ENCODE results near the gene LMOD3. TPM values are rescaled to one million over a fixed set of nuclear protein-coding genes. Genes with fewer than 3 reads are reported as not detected.

The LMOD3 gene
- polyA plus RNA-seq, 1 donor (not counting 4 experiments of a cell fraction or from before 2014, with no cell fraction given) = not detected

DNA sequence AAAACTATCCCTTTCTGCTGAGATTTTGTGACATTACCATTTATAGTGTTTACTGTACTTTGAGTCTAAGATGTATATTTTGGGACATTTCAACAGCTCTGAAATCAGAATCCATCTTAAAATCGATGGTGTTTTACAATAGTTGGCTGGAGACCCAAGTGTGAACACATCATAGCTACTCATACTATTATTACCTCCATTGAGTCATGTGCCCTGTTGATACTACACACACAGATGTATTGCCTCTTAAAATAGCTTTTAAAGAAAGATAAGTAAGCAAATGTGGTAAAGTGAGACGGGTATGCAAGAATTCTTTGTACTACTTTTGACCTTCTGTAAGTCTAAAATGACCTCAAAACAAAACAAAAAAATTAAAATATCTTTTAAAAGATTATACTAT, 6.7 kb downstream of the LMOD3 start:
- H4K20me1 ChIP-seq (ENCODE audit: control insufficient read depth, extremely low read depth, insufficient read depth, low read length) = no peaks in the 10 kb centered on the region
- H3K27me3 ChIP-seq (ENCODE audit: control insufficient read depth, extremely low read depth, insufficient read depth, low read length) = no peaks in the 10 kb centered on the region
- dilution Hi-C loops (cut with MboI; ENCODE audit: extremely low pct_ligation_motif_present, low sequenced_read_pairs) = no loop called here
- peaks cover 19% of the 10 kb centered on the region for H3K4me1 ChIP-seq (ENCODE audit: control insufficient read depth, extremely low read depth, insufficient read depth, low read length)
- H3K79me2 ChIP-seq (ENCODE audit: control insufficient read depth, insufficient read depth, low read length) = no peaks in the 10 kb centered on the region
- H3K27ac ChIP-seq (ENCODE audit: control insufficient read depth, insufficient read depth, low read length) = no peak overlapping the region
- TF ChIP-seq, protein P1, sequence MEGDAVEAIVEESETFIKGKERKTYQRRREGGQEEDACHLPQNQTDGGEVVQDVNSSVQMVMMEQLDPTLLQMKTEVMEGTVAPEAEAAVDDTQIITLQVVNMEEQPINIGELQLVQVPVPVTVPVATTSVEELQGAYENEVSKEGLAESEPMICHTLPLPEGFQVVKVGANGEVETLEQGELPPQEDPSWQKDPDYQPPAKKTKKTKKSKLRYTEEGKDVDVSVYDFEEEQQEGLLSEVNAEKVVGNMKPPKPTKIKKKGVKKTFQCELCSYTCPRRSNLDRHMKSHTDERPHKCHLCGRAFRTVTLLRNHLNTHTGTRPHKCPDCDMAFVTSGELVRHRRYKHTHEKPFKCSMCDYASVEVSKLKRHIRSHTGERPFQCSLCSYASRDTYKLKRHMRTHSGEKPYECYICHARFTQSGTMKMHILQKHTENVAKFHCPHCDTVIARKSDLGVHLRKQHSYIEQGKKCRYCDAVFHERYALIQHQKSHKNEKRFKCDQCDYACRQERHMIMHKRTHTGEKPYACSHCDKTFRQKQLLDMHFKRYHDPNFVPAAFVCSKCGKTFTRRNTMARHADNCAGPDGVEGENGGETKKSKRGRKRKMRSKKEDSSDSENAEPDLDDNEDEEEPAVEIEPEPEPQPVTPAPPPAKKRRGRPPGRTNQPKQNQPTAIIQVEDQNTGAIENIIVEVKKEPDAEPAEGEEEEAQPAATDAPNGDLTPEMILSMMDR (optimal IDR thresholded peaks at IDR 0.05 in 1 of 3, IDR thresholded peaks at IDR 0.05 in 1 of 3, conservative IDR thresholded peaks at IDR 0.05 in 1 of 3; ENCODE audit: extremely low read depth in 1 of 3, insufficient read depth in 2 of 3, low read length in 3 of 3) = no peak
- no peak for TF ChIP-seq EZH2 (IDR thresholded peaks at IDR 0.05; ENCODE audit: low read length)
- no peaks in the 10 kb centered on the region for H3K36me3 ChIP-seq (ENCODE audit: control insufficient read depth in 2 of 2, extremely low read depth in 1 of 2, insufficient read depth in 2 of 2, low read length in 2 of 2)
- no peak overlapping the region for H3K4me2 ChIP-seq (ENCODE audit: control insufficient read depth, extremely low read depth, insufficient read depth, low read depth, low read length)
- FAIRE-seq (peak; percentile 77), DNase-seq (ENCODE audit: low read depth, low spot score) (peak; percentile 23)
- no peaks in the 10 kb centered on the region for H3K9me1 ChIP-seq (ENCODE audit: control insufficient read depth, extremely low read depth, insufficient read depth, low read length)
- no peak overlapping the region for H3K9ac ChIP-seq (ENCODE audit: control insufficient read depth, extremely low read depth, insufficient read depth, low read length)
- H3K4me3 ChIP-seq (ENCODE audit: control insufficient read depth in 2 of 3, extremely low read depth in 1 of 3, insufficient read depth in 2 of 3, low read depth in 1 of 3, low read length in 3 of 3) = no peak overlapping the region
- no peak overlapping the region for H2AFZ ChIP-seq (ENCODE audit: control insufficient read depth, low read length)
- H3K9me3 ChIP-seq (ENCODE audit: control insufficient read depth, low read depth, low read length) = no peaks in the 10 kb centered on the region

DNA sequence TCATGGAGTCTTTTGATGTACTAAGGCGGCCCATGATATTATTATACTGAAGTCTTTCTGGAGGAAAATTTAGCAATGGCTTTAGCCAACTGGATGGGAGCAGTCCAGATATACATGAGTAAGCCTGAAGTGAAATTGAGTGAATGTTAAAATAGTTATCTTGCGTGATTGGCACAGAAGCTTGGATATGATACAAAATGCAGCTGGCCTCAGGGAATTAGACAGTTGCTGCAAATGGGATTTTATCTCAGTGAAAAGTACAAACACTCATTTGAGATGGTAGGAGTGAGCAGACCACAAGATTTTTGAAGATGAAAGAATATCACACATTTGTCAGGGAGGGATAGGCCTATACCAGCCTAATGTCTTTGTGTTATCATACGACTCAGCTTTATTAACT, 8.9 kb downstream of the LMOD3 start:
- H4K20me1 ChIP-seq (ENCODE audit: control insufficient read depth, extremely low read depth, insufficient read depth, low read length) = no peaks in the 10 kb centered on the region
- H2AFZ ChIP-seq (ENCODE audit: control insufficient read depth, low read length) = no peak overlapping the region
- TF ChIP-seq, protein P1 (optimal IDR thresholded peaks at IDR 0.05 in 1 of 3, IDR thresholded peaks at IDR 0.05 in 1 of 3, conservative IDR thresholded peaks at IDR 0.05 in 1 of 3; ENCODE audit: extremely low read depth in 1 of 3, insufficient read depth in 2 of 3, low read length in 3 of 3) = no peak
- TF ChIP-seq EZH2 (IDR thresholded peaks at IDR 0.05; ENCODE audit: low read length) = no peak
- FAIRE-seq (no peak), DNase-seq (ENCODE audit: low read depth, low spot score) (no peak)
- H3K79me2 ChIP-seq (ENCODE audit: control insufficient read depth, insufficient read depth, low read length) = no peaks in the 10 kb centered on the region
- no peaks in the 10 kb centered on the region for H3K36me3 ChIP-seq (ENCODE audit: control insufficient read depth in 2 of 2, extremely low read depth in 1 of 2, insufficient read depth in 2 of 2, low read length in 2 of 2)
- dilution Hi-C loops (cut with MboI; ENCODE audit: extremely low pct_ligation_motif_present, low sequenced_read_pairs) = no loop called here
- H3K27ac ChIP-seq (ENCODE audit: control insufficient read depth, insufficient read depth, low read length) = no peak overlapping the region
- H3K4me1 ChIP-seq (ENCODE audit: control insufficient read depth, extremely low read depth, insufficient read depth, low read length) = peaks cover 19% of the 10 kb centered on the region
- H3K4me3 ChIP-seq (ENCODE audit: control insufficient read depth in 2 of 3, extremely low read depth in 1 of 3, insufficient read depth in 2 of 3, low read depth in 1 of 3, low read length in 3 of 3) = no peak overlapping the region
- no peak overlapping the region for H3K9ac ChIP-seq (ENCODE audit: control insufficient read depth, extremely low read depth, insufficient read depth, low read length)
- no peaks in the 10 kb centered on the region for H3K9me3 ChIP-seq (ENCODE audit: control insufficient read depth, low read depth, low read length)
- no peak overlapping the region for H3K4me2 ChIP-seq (ENCODE audit: control insufficient read depth, extremely low read depth, insufficient read depth, low read depth, low read length)
- no peaks in the 10 kb centered on the region for H3K27me3 ChIP-seq (ENCODE audit: control insufficient read depth, extremely low read depth, insufficient read depth, low read length)
- no peaks in the 10 kb centered on the region for H3K9me1 ChIP-seq (ENCODE audit: control insufficient read depth, extremely low read depth, insufficient read depth, low read length)
